Neural cell (in vitro differentiated cells): ENCODE measurements around the gene PLEKHM1.
"Not testable (repeated sequence)": the region's sequence is repeated elsewhere in the genome, so short reads cannot be mapped to it uniquely, and the experiment has no call there.

Experiments
- CTCF ChIP-seq: fragments of 450-650 bp; IDR thresholded peaks from 2 replicates; pipeline ENCODE4 v1.5.1; 2014; ENCODE audit warnings: antibody characterized with exemption, mild to moderate bottlenecking, moderate library complexity; ENCODE audit not compliant: poor library complexity, severe bottlenecking
- EP300 ChIP-seq: fragments of 450-650 bp; conservative IDR thresholded peaks from 2 replicates; pipeline ENCODE4 v1.6.1; 2014; ENCODE audit warnings: antibody characterized with exemption, mild to moderate bottlenecking, moderate library complexity; ENCODE audit not compliant: poor library complexity, severe bottlenecking
- EZH2 ChIP-seq: fragments of 200-600, 300-800 bp; shearing (Covaris generic), sonication (generic); IDR thresholded peaks from 2 replicates; pipeline ENCODE4 v1.6.1; 2014; ENCODE audit warnings: antibody characterized with exemption, low read length, borderline replicate concordance, mild to moderate bottlenecking; ENCODE audit not compliant: insufficient read depth, poor library complexity, severe bottlenecking
- POLR2AphosphoS5 ChIP-seq: IDR thresholded peaks from 2 replicates; pipeline ENCODE4 v1.6.1; 2012
- REST ChIP-seq: IDR thresholded peaks from 2 replicates; pipeline ENCODE4 v1.6.1; 2012; ENCODE audit warnings: borderline replicate concordance
- SMC3 ChIP-seq: fragments of 450-650 bp; conservative IDR thresholded peaks from 2 replicates; pipeline ENCODE4 v1.6.1; 2014; ENCODE audit warnings: antibody characterized with exemption, mild to moderate bottlenecking, moderate library complexity; ENCODE audit not compliant: poor library complexity
- TAF1 ChIP-seq: IDR thresholded peaks from 2 replicates; pipeline ENCODE4 v1.6.1; 2012; ENCODE audit warnings: low read depth

DNA sequence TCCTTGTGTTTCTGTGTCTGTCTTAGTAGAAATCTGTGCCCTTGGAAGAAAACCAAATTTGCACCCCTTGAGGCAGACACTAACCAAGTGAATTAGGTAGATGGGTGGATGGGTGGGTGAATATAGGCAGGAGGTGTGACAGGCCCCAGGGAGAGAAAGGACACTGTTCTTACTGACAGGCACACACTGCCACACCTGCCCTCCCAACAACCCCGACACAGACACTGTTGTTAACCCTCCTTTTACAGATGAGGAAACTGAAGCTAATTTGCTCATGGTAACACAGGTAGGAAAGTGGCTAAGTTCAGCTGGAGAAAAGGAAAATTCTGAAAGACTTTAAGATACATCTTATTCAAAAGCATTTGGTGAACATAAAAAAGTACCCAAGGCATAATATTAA lies 42.0 kb downstream of the PLEKHM1 start:
- not testable (repeated sequence) for TF ChIP-seq POLR2AphosphoS5, CTCF, EZH2, SMC3, REST, EP300, TAF1
